NCI-H446 treated with DMSO at 0.1 percent for 48 hours (cell line): ENCODE measurements around the gene CCDC17.

ENCODE experiments used
- DNase-seq: peaks from one replicate; lab custom pipeline; 2025; lab: John Stamatoyannopoulos, UW

The CCDC17 gene

DNA sequence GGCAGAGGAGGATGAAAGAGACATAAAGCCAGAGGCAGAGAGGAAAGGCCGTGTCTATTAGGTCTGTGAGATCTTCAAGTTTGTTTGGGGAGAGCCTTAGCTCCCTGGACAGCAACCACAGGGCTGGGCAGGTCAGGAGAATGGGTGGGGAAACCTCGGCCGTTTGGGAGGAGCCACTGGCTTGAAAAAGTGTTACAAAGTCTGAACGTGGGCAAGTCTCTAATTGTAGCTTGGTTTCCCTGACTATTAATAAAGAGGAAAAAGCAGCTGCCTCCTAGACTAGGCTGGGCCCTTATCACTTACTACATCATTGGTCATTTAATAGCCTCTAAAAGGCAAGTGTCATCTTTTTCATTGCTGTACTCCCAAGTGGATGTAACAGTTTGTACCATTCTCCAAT is at the start of gene CCDC17:
Gene CCDC17 (minus strand): TSS at position 83 of the 400 bp plus-strand sequence. CDS start 145 bp downstream, outside the sequence.
- no peak for DNase-seq

DNA sequence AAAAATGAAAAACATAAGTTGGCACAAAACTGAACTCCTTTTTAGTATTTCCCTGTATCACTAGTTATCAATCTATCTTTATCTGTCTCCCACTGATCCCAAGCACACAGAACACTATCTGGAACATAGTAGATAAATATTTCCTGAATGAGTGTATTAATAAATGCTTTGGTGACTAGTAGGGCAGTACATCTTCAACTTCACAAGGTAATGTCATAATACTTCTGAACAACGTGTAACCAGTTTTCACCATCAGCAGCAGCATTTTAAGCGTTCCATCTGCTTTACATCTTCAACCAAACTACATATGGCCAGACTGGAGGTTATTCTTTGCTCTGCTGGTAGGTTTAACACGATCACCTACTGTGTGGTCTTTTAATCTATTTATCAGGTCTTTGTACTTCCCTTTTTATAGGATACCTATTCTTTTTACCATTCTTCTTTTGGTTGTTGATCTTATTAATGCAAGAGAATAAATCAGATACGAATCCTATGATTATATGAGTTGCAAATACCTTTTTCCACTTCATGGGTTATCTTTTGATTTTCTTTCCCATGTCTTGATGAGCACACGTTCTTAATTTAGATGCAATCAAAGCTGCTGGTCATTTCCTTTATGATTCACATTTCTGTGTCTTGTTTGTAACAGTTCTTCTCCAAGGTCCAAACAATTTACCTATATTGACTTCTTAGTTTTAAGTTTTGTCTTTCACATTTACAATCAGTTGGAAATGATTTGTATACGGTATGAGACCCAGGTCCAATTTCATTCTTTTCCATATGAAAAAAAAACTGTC is 46.2 kb upstream of the CCDC17 start:
- no peak for DNase-seq

DNA sequence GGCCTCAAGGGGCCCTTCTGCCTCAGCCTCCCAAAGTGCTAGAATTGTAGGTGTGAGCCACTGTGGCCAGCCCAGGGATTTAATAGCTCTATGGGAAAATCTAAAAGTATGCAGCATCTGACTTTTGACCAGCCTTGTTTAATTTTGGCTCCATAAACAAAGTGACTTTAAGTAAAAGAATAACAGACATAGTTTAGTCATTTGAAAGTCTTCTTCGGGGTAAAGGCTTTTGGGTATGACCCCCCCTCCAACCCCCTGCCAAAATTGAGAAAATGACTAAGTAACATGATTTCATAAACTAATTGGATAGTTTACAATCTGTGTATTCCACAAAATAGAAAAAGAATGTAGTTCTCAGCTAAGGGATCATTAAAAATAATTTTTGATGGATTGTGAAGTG is 45.5 kb upstream of the CCDC17 start:
- no peak for DNase-seq

DNA sequence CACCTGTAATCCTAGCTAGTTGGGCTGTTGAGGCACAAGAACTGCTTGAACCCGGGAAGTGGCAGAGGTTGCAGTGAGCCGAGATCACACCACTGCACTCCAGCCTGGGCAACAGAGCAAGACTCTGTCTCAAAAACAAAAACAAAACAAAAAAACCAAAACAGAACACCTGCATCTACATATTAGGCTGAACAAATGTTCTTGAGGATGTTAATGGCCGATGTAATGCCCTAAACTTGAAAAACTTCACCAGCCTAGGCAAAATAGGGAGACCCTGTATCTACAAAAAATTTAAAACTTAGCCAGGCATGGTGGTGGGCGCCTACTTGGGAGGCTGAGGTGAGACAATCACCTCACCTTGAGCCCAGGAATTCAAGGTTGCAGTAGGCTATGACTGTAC is 44.7 kb upstream of the CCDC17 start:
- DNase-seq, result no peak

DNA sequence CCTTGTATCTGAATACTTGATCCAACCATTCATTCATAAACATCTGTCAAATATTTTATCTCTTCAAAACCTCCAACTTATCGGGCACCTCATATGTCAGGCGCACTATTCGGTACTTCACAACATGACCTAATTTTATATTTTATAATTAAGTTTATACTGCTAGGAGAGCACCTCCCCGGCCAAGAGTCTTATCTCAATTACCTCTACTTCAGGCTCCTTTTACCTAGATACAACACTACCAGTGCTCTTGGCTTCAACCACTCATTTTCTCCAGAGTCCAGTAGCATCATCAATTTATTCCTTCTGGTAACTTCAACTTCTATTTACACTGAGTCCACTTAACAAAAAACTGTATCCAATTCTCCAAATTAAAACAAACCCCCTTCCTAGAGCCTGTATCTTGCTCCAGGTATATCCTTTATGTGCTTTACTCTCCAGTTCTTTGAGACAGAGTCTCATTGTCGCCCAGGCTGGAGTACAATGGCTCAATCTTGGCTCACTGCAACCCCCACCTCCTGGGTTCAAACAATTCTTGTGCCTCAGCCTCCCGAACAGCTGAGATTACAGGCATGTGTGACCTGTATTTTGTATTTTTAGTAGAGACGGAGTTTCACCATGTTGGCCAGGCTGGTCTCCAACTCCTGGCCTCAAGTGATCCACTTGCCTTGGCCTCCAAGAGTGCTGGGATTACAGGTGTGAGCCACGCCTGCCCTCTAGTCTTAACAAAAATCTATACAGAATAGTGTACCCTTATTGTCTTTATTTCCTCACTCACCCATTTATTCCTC is 43.7 kb upstream of the CCDC17 start:
- no peak for DNase-seq

DNA sequence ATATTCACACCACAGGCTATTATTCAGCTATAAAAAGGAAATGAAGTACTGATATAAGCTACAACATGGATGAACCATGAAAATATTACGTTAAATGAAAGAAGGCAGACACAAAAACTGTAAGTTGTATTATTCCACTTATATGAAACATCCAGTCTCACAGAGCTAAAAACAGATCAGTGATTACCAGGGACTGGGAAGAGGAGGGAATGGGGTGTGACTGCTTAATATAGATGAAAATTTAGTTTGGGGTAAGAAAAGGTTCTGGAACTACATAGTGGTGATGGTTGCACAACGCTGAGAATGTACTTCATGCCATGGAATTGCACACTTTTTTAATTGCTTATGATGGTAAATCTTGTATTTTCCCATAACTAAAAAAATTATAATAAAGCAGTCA is 43.0 kb upstream of the CCDC17 start:
- DNase-seq, result no peak

DNA sequence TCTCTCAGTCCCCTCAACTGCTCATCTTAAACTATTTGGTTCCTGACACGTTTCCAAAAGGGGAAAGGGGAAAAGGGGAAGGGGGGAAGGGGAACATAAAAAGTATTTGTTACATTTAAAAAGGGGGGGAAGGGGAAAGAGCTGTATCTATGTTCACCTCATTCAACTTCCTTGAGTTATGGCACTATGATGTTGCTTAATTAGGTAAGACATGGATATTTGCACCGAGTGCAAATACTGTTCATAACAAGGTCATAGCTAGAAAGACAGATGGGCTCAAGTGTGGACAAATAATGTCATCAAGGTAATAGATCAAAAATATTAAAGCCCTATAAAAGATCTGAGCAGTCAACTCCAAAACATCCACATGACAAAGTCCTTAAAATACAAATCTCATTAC is 36.5 kb upstream of the CCDC17 start:
- DNase-seq, result no peak

DNA sequence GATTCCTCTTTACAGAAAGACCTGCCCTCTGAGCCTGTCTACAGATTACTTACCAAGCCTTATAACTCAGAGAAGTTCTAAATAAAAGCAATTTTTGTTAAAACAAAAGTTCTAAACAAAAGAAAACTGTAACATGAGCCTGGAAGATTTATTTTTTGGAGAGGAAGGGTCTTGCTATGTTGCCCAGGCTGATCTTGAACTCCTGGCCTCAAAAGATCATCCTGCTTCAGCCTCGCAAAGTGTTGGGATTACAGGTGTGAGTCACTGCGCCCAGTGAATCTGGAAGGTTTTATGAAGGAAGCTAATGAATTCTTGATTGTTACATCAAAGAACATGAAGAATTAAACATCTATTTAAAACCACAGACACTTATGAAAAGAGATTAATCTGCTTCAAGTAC is 35.4 kb upstream of the CCDC17 start:
- no peak for DNase-seq

DNA sequence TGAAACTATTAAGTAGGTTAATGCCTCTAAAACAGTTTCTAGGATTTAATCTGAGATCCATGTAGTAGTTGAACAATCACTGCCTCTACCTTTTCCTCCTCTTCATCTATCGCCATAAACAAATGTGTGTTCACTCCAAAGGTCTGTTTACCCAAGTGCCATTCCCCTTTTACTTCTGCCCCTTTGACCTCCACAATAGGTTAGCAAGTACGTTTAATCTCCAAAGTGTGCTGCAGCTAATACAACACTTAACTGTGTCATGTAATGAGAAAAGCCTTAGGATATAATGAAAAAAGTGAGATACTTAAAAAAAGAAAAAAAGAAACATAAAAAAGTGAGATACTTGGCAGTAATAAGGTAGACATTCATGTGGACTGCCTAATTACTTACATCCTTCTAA is 34.3 kb upstream of the CCDC17 start:
- no peak for DNase-seq

DNA sequence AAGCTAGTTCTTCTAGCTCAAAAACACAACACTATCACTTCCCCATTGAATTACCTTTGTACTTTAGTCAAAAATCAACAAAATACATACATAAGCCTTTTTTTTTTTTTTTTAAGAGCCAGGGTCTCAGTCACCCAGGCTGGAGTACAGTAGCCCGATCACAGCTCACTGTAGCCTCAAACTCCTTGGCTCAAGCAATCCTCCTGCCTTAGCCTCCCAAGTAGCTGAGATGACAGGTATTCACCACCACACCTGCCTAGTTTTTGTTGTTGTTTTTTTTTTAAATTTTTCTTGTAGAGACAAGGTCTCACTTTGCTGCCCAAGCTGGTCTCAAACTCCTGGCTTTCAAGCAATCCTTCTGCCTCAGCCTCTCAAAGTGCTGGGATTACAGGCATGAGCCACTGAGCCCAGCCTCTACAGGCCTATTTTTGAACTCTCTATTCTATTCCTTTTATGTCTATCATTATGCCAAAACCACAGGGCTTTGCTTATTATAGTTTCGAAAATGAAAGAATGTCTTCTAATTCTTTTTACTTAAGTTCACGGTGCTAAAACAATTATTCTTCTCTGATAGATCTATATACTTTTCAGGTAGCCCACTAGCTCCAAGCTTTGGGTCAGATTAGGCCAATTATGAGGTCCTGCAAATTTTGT is 32.8 kb upstream of the CCDC17 start:
- DNase-seq, result no peak

DNA sequence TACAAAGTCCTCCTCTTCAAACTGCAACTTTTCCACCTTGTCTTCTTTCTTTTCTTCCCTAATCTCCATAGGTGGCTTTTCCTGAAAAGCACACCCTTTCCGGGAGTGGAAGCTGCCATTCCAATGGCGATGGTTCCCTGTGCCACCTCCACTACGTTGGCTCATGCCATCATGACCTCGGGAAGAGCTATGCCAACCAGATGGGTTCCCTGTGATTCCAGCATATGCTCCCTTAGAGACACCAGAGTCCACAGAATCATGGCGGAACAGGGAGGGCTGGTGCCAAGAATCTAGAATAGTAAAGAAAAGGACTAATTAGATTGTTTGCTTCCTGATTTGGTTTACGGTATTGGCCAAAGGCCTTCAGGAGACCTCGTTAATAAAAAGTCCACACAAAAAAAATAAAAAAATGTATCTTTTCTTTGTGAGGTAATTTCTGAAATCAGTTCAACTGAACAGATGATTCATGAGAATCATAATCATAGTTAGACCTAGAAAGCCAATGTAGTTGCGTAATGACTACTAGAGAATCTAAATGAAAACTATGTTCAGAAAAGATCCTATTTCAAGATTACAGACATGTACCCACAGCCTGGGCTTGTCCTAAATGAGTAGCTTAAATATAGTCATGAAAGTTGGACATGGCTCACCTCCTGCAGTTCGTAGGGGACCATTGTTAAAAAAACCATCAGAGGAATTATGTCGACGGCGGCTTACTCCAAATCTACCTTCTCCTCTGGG is 30.9 kb upstream of the CCDC17 start:
- no peak for DNase-seq

DNA sequence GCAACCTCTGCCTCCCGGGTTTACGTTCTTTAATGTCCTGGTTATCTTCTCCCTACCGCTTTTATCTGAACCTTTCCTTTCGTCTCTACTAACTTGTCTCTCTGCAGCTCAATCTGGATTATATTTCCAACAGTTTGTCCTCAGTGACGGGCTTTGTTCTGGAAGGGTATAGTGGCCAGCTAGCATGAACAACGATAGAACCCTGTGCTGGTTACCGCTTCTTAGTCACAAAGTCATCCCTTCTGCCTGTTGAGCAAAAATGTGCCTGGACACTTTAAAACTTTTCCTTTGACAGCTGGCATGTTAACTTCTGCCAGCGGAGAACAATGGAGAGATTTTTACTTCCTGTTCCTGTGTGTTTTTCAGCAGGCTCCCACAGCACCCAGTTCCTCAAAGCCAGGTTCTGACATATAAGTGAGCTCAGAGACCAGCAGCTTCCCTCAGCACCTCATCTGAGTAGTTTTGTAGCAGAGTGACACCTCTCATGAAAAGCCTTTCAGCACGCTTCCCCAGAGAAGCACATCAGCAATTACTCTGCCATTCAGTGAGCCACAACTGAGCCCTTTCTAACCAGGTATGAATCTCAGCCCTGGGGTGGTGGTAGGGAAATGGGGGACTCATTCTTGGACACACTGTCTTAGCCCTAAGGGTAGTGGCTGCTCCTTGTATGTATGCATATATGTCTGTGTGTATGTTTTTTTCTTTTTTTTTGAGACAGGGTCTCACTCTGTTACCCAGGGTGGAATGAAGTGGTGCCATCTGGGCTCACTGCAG is 23.6 kb upstream of the CCDC17 start:
- DNase-seq, result no peak

DNA sequence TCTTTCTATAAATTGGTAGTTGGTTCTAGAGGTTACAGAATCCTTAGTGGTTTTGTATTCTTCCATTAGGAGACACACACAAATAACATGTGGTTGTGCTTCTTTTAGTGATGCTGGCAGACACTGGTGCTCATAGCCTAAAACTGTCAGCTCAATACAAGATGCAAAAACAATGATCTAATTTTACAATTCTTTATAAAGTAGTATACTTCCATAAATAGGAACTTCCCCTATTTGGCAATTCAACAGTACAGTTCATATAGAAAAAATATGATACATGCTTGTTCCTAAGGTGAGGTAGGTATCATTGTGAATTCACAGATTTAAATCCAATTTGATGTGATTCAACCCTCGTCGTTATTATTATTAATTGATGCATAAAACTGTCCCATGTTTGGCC is 20.8 kb upstream of the CCDC17 start:
- no peak for DNase-seq

DNA sequence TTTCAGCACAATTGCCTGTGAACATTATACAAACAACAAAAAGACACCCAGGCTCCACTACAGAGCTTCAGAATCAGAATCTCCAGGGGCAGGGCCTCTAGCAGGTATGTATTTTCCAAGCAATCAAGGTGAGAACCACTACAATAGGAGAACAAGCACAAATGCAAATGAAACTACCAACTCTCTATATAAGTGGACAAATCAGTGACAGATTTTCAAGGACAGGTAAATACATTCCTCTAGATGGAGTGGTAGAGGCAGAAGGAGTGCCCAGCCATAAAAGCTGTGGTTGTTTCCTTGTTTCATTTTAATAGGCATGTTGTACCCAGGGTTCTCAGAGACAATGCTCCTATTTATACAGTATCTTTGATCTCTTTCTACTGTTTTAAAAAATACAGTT is 20.1 kb upstream of the CCDC17 start:
- no peak for DNase-seq

DNA sequence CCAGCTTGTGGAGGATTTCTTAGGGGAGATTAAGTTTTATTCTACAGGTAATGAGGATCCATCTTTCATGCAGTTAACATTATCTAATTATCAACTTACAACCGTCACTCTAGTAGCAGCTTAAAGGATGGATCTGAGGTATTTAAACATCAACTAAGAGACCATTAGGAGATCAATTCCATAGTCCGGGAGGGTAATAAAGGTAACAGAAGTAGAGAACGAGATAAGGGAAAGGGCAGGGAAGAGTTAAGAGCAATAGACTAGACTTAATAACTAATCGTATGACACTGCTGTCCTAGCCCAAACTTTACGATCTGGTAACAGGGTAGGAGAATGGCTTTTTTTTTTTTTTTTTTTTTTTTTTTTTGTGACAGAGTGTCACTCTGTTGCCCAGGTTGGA is 19.5 kb upstream of the CCDC17 start:
- DNase-seq, result no peak

DNA sequence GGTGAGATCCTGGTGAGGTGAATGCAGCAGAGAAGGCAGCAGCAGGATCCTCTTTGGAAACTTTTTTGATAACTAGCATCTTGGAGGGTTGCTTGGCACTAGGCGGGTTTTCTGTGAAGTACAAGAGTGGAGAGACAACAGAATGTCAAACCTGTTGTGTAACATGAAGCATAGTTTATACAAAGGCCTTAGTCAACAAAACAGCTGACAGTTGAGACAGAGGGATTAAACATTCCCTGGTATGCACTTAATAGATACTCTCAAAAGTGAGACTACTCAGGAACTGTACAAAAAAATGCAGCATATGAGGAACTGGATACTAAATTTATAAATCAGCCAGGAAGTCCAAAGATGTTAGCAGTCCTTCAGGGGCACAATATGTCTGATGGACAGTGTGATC is 16.4 kb upstream of the CCDC17 start:
- no peak for DNase-seq

DNA sequence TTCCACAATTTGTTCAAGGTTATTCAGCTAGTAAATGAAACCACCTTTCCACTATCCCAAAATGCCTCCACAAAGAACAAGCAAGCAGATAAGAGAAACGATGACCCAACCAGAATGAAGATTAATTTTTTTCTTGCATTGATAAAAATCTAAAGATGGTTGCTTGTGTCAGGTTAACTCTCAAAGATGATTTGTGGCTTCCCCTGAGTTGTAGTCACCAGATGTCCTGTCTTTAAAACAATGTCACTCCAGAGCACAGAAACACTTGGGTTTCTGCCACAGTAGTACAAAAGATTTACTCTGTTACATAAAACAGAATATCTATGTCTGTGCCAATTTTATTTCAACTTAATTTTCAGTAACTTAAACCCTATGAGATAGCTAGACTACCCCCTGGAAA is 11.4 kb upstream of the CCDC17 start:
- DNase-seq, result no peak

DNA sequence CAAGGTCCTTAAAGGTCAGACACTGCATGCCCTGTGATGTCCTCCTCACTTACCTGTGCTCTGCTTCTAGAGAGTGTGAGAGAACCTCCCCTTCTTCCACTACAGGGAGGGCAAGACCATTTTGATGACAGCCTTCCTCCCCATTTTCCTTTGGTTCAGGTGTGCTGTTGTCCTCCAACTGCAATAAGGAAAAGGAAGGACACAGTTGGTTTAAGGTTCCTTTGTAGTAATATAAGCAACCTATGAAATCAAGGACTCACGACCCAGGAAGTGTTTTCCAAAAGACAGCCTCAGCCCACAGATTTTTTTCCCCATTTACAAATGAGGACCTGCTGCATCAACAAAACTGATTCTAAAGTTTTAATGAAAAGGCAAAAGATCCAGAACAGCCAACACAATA is 6.6 kb upstream of the CCDC17 start:
- DNase-seq, result no peak

DNA sequence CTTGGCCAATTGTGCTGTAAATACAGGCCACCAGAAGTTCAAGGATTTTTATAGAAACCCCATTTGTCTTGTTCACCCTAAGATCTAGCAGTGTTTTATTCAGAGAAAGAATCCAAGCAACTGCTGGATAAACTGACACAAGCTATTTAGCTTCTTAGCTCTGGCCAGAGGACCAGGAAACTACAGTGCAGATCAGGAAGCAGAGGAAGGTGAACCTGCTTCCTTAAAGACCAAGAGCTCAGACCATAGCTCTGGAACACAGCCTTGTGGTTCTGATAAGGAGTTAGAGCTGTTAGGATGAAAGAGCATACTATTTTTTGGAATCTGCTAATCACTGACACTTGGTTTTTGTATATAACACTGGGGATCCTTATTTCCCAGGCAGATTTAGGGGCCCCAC is 5.2 kb upstream of the CCDC17 start:
- no peak for DNase-seq

DNA sequence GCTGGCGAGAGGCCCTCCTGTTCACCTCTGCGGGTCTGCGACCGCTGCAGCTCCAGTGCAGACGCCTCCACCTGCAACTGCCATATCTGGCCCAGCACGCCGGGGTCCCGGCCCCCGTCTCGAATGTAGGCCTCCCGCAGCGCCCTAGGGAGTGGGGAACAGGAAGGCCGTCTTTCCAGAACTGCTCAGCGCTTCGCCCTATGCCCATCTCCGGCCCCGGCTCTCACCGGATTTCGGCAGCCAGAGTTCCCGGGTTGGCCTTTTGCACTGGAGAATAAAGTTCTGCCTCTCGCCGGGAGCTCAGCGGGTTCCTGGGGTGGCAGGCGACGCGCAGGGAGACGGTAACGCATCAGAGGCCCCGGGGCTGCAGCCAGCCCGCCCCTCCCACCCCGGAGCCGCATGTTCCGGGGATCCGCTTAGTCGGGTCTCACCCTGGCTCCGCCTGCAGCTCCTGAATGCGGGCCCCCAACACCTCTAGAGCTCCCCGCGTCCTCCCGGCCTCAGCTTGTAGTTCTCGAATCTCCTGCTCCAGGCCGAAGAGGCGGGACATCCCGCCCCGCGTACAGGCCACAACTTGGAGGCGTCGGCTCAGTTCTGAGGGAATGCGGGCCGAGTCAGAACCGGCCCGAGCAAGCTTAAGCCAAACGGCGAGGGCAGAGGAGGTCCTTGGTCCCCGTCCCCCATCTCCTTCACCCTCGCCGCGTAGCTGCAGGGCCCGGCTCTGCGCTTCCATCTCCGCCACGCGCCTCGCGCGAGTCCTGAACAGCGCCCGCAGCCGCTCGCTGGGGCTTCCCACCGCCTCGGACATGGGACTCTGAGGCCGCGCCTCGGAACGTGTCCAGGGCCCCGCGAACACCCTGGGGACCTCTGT is 1.1 kb downstream of the CCDC17 start:
- DNase-seq, result no peak
